GM18951 (cell line): ENCODE measurements around the gene DIP2B.

Source experiments
- POLR2A ChIP-seq: IDR thresholded peaks from 4 replicates; pipeline ENCODE4 v1.6.1; 2011; ENCODE audit warnings: mild to moderate bottlenecking; ENCODE audit not compliant: insufficient read length, insufficient read depth; ENCODE audit errors: extremely low read depth
- in situ Hi-C: fragments of 300-500 bp; cut with MboI; formaldehyde crosslinking; loops from one replicate; pipeline ENCODE4 v1.12.0; 2022; ENCODE audit warnings: low sequenced_read_pairs, mixed read lengths, inconsistent platforms; ENCODE audit not compliant: unreplicated experiment

The DIP2B gene

DNA sequence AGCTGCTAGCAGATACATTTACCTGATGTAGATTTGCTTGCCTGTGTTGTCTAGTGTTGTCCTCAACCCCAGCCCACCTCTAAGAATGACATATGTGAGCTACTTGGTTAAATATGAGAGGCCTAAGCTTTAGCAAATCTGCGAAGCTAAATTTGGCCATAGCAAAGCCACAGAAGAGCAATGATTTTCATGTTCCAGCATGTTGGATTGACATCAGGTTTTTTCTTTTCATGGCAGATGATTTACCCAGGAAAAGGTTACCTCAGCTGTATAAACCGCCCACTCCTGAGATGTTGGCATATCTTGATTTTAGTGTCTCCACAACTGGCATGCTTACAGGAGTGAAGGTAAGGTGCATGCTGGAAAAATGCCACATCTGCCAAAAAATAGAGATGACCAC lies 222.7 kb downstream of the DIP2B start:
- in situ Hi-C loops = no loop called here
- no peak for TF ChIP-seq POLR2A

DNA sequence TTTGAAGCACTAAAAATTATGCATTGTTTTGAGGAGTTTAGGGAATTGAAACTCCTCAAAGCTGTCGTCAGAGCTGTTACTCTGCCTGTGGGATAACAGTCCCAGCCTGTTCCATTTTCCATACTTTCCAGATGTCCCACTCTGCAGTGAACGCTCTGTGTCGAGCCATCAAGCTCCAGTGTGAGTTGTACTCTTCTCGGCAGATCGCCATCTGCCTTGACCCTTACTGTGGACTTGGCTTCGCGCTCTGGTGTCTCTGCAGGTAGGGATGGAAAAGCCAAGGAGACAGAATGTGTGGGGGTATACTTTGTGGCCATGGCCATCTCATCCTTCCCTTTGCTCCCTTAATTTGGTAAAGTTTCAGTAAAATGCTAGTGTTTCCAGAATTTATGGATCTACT lies 223.6 kb downstream of the DIP2B start:
- TF ChIP-seq POLR2A = no peak
- in situ Hi-C loops = no loop called here

DNA sequence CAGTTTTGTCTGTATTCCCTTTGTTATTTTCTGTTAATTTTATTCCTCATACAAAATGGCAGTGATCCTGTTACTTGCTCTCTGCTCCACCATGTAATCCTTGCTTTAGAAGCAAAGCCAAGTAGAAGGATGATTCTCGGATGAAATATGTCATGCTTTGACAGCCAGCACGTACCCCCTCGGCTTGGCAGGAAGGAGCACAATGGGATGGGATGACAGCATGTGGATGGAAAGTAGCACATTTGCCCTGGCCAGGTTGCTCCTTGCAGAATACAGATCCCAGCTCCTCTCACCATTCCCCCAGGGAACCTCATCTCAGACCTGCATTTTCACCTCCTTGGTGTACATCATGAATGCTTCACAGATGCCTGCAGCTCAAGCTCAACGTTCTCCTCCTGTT lies 224.1 kb downstream of the DIP2B start:
- in situ Hi-C loops = no loop called here
- TF ChIP-seq POLR2A = no peak

DNA sequence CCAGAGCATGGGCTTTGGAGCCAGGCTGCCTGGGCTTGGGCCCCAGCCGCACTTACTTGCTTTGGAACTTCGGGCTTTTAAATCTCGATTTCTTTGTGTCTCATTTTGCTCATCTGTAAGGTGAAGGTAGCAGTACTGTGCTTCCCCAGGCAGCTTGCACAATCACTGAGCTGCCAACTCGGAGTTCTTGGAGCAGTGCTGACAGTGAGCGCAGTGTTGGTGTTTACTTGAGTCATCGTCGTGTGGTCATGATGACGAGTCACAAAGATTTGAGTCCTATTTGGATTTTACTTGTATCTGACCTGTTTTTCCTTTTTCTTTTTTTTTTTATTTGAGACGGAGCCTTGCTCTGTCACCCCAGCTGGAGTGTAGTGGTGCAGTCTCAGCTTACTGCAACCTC lies 227.8 kb downstream of the DIP2B start:
- in situ Hi-C loops = no loop called here
- TF ChIP-seq POLR2A = no peak

DNA sequence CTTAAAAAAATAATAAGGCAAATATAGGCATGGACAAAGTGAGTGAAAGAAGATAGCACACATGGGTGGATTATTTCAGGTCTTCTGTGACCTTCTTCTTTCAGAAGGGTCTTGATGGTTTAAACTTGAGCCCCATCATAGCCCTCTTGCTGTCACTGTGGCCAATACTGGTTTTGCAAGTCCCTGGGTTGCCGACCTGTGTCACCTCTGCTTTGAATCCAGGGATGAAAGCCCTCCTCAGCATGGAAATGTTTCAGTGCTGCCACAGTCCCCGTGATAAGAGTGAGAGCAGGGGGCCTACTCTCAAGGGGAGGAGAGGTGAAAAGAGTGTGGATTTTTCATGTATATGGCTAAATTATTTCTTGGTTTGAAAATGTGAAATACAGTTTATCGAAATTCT lies 228.9 kb downstream of the DIP2B start:
- no peak for TF ChIP-seq POLR2A
- in situ Hi-C loops = no loop called here

DNA sequence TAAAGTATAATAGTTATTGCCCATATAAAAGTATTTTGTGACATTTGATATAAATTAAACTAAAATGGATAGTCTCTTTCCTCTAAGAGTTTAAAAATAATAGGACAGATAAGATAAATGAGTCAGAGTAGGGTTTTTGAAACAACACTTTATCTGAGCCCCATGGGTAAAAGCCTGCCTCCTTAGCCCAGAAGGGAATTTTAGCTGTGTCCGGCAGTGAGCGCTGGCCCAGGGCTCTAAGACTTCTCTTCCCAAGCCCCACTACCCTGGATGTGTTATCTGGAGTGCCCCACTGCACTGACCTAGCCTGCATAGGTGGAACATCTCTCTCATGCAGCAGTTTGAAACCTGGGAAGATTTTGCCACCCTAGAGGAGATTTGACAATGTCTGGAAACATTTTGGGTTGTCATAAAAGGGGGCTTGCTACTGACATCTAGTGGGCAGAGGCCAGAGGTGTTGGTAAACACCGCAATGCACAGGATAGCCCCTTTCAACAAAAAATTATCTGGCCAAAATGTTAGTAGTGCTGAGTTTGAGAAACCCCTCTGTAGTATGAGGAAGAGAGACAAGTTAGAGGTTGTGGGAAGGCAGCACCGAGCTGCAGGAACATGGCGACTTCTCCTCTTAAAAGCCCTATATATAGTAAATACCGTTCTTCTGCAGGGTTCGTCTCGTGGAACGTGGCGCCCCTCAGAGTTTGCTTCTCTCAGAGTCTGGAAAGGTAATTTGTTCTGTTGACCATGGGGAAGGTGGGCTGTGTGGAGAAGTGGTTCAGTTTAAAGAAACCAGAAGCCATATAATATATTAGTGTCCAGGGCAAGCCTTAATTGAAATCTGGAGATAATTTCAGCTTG lies 229.9 kb downstream of the DIP2B start:
- in situ Hi-C loops = no loop called here
- TF ChIP-seq POLR2A = no peak

DNA sequence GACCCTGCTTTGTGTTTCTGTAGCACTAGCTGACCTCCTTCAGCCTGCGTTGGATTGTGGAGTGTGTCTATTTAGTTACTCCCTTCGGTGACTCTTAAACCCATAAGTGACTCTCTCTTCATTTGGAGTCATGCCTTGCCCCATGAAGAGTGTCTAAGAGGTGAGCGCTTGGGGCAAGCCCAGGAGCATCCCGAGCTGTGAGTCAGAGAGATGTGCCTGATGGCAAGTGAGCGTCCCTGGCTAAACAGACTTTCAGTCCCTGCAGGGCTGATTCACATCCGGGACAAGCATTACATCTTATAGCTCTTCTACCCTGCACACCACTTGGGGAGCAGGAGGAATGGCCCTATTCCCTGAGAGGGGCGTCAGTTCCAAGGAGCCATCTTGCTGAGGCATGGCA lies 234.8 kb downstream of the DIP2B start:
- in situ Hi-C loops = no loop called here
- TF ChIP-seq POLR2A = no peak

DNA sequence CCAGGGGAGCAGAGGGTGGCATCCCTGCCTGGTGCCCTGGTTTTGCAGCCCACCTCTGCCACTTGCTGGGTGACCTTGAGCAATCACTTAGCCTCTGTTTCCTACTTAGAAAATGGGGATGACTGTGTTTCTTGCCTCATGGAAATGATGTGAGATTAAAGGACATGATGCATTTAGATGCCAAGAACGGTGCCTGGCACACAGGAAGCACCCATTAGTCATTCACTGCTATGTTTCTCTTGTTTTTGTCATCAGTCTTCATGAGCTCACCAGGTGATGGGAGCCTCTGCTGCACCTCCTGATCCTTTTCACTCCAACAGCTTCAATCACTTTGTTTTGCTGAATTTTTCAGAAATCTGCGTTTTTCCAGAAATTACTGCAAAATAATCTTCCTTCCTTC lies 235.5 kb downstream of the DIP2B start:
- in situ Hi-C loops = no loop called here
- TF ChIP-seq POLR2A = no peak

DNA sequence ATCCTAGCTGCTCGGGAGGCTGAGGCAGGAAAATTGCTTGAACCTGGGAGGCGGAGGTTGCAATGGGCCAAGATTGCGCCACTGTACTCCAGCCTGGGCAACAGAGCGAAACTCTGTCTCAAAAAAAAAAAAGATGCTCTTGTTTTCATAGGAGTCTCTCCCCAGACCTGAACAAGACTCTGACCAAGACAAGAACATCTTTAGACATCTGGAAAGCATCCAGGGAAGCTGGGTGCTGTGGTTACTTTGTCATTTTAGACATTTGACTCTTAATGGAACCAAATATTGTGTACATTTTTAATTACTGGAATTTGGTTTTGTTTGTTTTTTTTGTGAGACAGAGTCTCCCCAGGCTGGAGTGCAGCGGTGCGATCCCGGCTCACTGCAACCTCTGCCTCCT lies 238.0 kb downstream of the DIP2B start:
- TF ChIP-seq POLR2A = no peak
- in situ Hi-C loops = no loop called here

DNA sequence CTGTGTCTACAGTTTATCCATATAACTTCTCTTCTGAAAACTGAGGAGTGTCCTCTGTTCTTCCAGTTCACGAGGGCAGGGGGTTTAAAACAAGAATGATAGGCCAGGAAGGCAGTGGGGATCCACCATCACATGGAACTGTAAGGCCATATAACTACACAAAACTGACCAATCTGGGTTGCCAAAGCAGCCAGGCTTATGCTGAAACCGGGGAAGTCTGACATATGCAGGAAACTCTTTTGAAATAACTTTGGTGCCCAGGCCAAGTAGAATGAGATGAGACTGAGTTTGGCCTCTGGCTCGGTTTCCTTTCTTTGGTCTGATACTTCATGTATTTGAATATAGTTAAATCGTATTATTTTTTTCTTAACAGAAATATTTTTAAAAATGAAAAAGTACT lies 241.1 kb downstream of the DIP2B start:
- no peak for TF ChIP-seq POLR2A
- in situ Hi-C loops = no loop called here

DNA sequence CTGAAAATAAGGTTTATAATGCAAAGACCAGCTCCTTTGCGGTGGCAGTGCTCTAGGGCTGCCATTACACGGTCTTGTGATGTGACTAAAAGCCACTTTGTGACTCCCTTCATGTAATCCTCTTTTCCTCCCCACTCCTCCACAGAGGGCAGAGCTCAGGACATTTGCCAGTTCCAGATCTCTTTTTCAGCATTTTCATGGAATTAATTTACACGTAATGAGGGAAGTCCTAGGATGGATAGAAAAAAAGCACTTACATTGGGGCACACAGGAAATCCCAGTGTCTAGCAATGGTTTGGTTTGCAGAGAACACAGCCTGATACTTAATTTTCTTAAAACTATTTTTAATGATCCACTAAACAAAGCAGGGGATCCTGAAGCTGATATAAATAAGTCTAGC lies 241.6 kb downstream of the DIP2B start:
- TF ChIP-seq POLR2A = no peak
- in situ Hi-C loops = no loop called here

DNA sequence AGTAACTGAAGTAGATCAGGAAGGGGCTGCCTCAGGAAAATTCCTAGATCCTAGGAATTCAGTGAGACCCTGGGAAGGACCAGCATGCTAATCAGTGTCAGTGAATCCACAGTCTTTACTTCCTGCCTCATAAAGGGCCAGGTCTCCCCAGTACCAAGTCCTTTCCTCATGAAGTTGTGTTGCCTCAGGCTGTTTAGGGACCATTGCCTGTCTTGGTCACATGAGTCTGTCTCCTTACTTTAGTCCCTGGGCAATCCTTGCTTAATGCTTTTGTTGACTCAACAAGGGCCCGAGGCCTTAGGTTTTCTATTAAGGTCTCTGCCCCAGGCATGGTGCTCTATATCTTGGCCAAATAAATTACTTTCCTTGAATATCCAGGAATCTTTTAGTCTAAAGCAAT lies 243.0 kb downstream of the DIP2B start:
- in situ Hi-C loops = no loop called here
- TF ChIP-seq POLR2A = no peak

DNA sequence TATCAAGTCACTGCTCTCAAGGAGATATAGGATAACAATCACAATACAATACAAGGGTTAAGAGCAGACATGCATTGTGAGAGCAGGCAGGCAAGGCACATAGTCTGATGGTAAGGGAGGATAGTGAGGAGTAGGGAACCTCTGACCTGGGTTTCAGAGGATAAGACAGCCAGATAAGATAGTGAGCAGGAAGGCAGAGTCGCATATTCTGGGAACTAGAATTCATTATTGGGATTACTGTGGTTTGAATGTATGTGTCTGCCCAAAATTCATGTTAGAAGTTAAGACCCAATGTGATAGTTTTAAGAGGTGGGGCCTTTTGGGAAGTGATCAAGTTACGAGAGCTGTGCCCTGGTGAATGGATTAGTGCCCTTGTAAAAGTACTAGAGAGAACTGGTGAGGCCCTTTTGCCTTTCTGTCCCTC lies 244.7 kb downstream of the DIP2B start:
- in situ Hi-C loops = no loop called here
- TF ChIP-seq POLR2A = no peak

DNA sequence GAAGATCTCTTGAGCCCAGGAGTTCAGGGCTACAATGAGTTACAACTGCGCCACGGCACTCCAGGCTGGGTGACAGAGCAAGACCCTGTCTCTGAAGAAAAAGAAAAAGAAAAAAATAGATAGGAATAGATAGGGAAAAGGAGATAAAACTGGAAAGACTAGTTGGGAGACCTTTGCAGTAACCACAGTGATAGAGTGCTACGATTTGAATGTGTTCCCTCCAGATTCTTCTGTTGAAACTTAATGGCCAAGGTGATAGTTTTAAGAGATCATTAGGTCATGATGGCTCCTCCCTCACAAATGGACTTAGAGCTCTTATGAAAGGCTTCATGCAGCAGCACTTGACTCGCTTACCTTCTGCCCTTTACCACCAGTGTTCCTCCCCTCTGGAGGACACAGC lies 245.6 kb downstream of the DIP2B start:
- in situ Hi-C loops = no loop called here
- TF ChIP-seq POLR2A = no peak
